Endothelial cell of umbilical vein (primary cell): ENCODE results near the gene OR2L8. TPM values are rescaled to one million over a fixed set of nuclear protein-coding genes. Genes with fewer than 3 reads are reported as not detected.

Experiments
- BruUV-seq: library from RNA; stranded (reverse); fragments of 400-500 nt; replicated peaks from 2 replicates; lab custom pipeline; 2021; lab: Mats Ljungman, UMichigan
- CTCF ChIA-PET: fragments of 300-600, 350-600 bp; sonication (Branson Sonifier 250); formaldehyde crosslinking; loops from one replicate; lab custom pipeline; 2021; ENCODE audit warnings: antibody characterized with exemption, inconsistent platforms; lab: Charles Lee
- POLR2A ChIA-PET: fragments of 300-600, 350-600 bp; sonication (Branson Sonifier 250); formaldehyde crosslinking; loops from one replicate; lab custom pipeline; 2021; ENCODE audit warnings: antibody characterized with exemption, inconsistent platforms; lab: Charles Lee
- DNase-seq: peaks from one replicate; pipeline ENCODE4 v3.0.0-alpha.2; 2011; ENCODE audit warnings: low read depth, low spot score
- FAIRE-seq: peaks from 2 replicates; lab custom pipeline; 2011; peaks lifted over from hg19 to GRCh38; lab: Jason Lieb, UNC
- H2AFZ ChIP-seq: 2 replicates; pipeline ENCODE4 v1.6.0; 2012; ENCODE audit warnings: low read depth, low read length, control low read depth, inconsistent platforms
- H3K27ac ChIP-seq: 2 replicates; pipeline ENCODE4 v1.5.1; 2011; ENCODE audit warnings: low read depth, mild to moderate bottlenecking, control low read depth, low read length, moderate library complexity; ENCODE audit not compliant: insufficient read depth
- H3K27me3 ChIP-seq, 2 experiments: 2 replicates each; pipeline versions ENCODE4 v1.6.0 to v1.6.1; 2011; ENCODE audit warnings: low read length in 2 of 2, mixed read lengths in 1 of 2; ENCODE audit not compliant: control insufficient read depth in 2 of 2, insufficient read depth in 2 of 2
- H3K36me3 ChIP-seq, 2 experiments: 2 replicates in 1 of 2; 3 replicates in 1 of 2; pipeline ENCODE4 v1.5.1; 2011; ENCODE audit warnings: low read length in 2 of 2, mild to moderate bottlenecking in 1 of 2, moderate library complexity in 1 of 2; ENCODE audit not compliant: control insufficient read depth in 2 of 2, insufficient read depth in 2 of 2; ENCODE audit errors: extremely low read depth in 1 of 2
- H3K4me1 ChIP-seq: 3 replicates; pipeline ENCODE4 v1.5.1; 2011; ENCODE audit warnings: mild to moderate bottlenecking, low read length; ENCODE audit not compliant: control insufficient read depth, insufficient read depth; ENCODE audit errors: extremely low read depth
- H3K4me2 ChIP-seq: 2 replicates; pipeline ENCODE4 v1.6.1; 2011; ENCODE audit warnings: low read length, control low read depth, mixed read lengths; ENCODE audit not compliant: insufficient read depth
- H3K4me3 ChIP-seq, 3 experiments: fragments of 200-600 bp in 1 of 3; sonication (generic), shearing (Covaris generic) in 1 of 3; replicated peaks in 1 of 3; 2 replicates each; pipeline ENCODE4 v1.5.1; 2011 to 2016; ENCODE audit warnings: control low read depth in 3 of 3, low read length in 3 of 3, mild to moderate bottlenecking in 2 of 3, inconsistent platforms in 1 of 3, low read depth in 1 of 3, moderate library complexity in 1 of 3; ENCODE audit not compliant: insufficient read depth in 1 of 3
- H3K79me2 ChIP-seq: 2 replicates; pipeline ENCODE4 v1.6.0; 2012; ENCODE audit warnings: low read length, inconsistent platforms; ENCODE audit not compliant: control insufficient read depth, insufficient read depth
- H3K9ac ChIP-seq: replicated peaks from 2 replicates; pipeline ENCODE3; 2011; ENCODE audit warnings: low read length, control low read depth; ENCODE audit not compliant: insufficient read depth; ENCODE audit errors: extremely low read depth
- H3K9me1 ChIP-seq: replicated peaks from 3 replicates; pipeline ENCODE4 v1.6.0; 2011; ENCODE audit warnings: mild to moderate bottlenecking, low read length; ENCODE audit not compliant: control insufficient read depth, insufficient read depth; ENCODE audit errors: extremely low read depth
- H3K9me3 ChIP-seq: replicated peaks from 2 replicates; pipeline ENCODE4 v1.5.1; 2012; ENCODE audit warnings: low read length, inconsistent platforms; ENCODE audit not compliant: control insufficient read depth, insufficient read depth
- H4K20me1 ChIP-seq: replicated peaks from 2 replicates; pipeline ENCODE3; 2011; ENCODE audit warnings: mild to moderate bottlenecking, low read length; ENCODE audit not compliant: control insufficient read depth, insufficient read depth; ENCODE audit errors: extremely low read depth
- CTCF ChIP-seq, 2 donors: IDR thresholded peaks; 1 replicate in 1 of 2; 2 replicates in 1 of 2; pipeline ENCODE4 v1.5.1; 2011; ENCODE audit warnings: low read length in 2 of 2, mild to moderate bottlenecking in 2 of 2, moderate library complexity in 2 of 2, control low read depth in 1 of 2, inconsistent platforms in 1 of 2, low read depth in 1 of 2; ENCODE audit not compliant: insufficient read depth in 1 of 2; ENCODE audit errors: extremely low read depth in 1 of 2
- EZH2 ChIP-seq: IDR thresholded peaks from 2 replicates; pipeline ENCODE4 v1.6.1; 2012; ENCODE audit warnings: borderline replicate concordance, low read depth, mild to moderate bottlenecking, moderate library complexity, low read length, inconsistent platforms; ENCODE audit not compliant: severe bottlenecking
- FOS ChIP-seq: IDR thresholded peaks from 2 replicates; pipeline ENCODE4 v1.6.1; 2011; ENCODE audit warnings: mild to moderate bottlenecking, low read length, moderate library complexity, borderline replicate concordance; ENCODE audit not compliant: insufficient read depth
- GATA2 ChIP-seq: IDR thresholded peaks from 2 replicates; pipeline ENCODE4 v1.7.0; 2011; ENCODE audit warnings: low read depth, mild to moderate bottlenecking, moderate library complexity, mixed read lengths, low read length; ENCODE audit not compliant: insufficient read length, insufficient read depth
- JUN ChIP-seq: IDR thresholded peaks from 2 replicates; pipeline ENCODE4 v1.6.1; 2011; ENCODE audit warnings: borderline replicate concordance, low read depth; ENCODE audit not compliant: insufficient read length, insufficient read depth
- MAX ChIP-seq: IDR thresholded peaks from 2 replicates; pipeline ENCODE4 v1.6.1; 2011; ENCODE audit not compliant: insufficient read depth, insufficient read length
- MYC ChIP-seq: IDR thresholded peaks from one replicate; pipeline ENCODE4 v1.6.1; 2011; ENCODE audit warnings: mild to moderate bottlenecking, low read depth, low read length
- POLR2A ChIP-seq: IDR thresholded peaks from 2 replicates; pipeline ENCODE4 v1.6.1; 2012; ENCODE audit warnings: low read depth, mild to moderate bottlenecking, control low read depth, low read length
- POLR2AphosphoS5 ChIP-seq: IDR thresholded peaks from 2 replicates; pipeline ENCODE4 v1.6.1; 2012; ENCODE audit warnings: low read depth, mild to moderate bottlenecking, control low read depth, low read length, moderate library complexity; ENCODE audit not compliant: insufficient read depth
- dilution Hi-C: fragments of 300-500 bp; cut with MboI; formaldehyde crosslinking; loops from one replicate; pipeline ENCODE4 v1.15.0; 2019; ENCODE audit warnings: low sequenced_read_pairs; ENCODE audit not compliant: extremely low pct_ligation_motif_present
- intact Hi-C: fragments of 100-400 bp; cut with micrococcal nuclease; formaldehyde crosslinking; loops from one replicate; pipeline ENCODE4 v1.10.0; 2022
- polyA plus RNA-seq, 4 experiments: library from polyadenylated mRNA; depleted of rRNA in 3 of 4; stranded (reverse) in 3 of 4; unstranded in 1 of 4; fragments of >200 nt; gene quantifications; 2 replicates each; pipeline versions ENCODE4 v1.2.1 to v1.2.3, GENCODE V29; 2011 to 2012; ENCODE audit warnings: missing spikeins in 1 of 4
- total RNA-seq: library from RNA; stranded (reverse); gene quantifications from 2 replicates; pipeline ENCODE4 v1.2.3, GENCODE V29; 2021

OR2L8 gene
- total and polyA plus RNA-seq, 2 donors (not counting 3 experiments of a cell fraction or from before 2014, with no cell fraction given): not detected

DNA sequence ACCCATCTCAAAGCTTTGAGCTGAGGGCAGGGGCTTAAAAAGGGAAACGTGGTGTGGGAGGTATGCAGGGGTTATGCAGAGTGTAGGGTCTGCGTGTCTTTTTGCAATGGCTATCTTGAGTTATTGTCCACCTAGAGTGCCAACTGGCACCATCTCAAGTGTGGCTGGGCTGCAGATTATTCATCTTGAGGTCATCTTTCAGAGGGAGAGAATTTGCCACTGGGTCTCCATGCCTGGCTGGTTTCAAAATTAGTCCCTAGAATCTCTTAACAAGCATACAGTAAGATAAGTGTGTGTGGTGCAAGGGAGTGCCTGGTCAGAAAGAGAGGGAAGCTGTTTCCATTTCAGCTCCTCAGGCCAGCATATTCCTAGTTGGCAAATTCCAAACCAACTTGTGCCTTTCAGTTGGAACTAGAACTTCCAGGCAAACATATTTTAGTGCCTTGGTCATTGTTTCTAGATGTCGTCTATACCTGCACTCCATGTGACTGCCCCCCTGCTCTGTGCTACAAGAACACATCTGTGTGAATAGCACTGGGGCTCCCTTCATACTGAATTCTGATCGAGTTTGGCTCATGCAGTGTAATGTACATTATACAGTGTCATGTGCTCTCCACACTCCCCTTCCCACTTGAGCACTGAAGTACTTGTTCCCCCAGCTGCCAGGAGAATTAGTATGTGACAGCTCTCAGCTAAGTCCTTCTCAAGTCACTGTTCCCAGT is 33.6 kb upstream of the OR2L8 start:
- no peak overlapping the region for H3K4me3 ChIP-seq
- BruUV-seq: no TSS peak
- TF ChIP-seq MYC (no peak), GATA2 (no peak), CTCF (IDR thresholded peaks at IDR 0.05; ENCODE audit: extremely low read depth in 1 of 2, insufficient read depth in 1 of 2, low read depth in 1 of 2, low read length in 2 of 2) (no peak), JUN (no peak), FOS (no peak), POLR2AphosphoS5 (no peak), EZH2 (no peak), POLR2A (no peak), MAX (no peak)

More for the DNA sequence above, 33.6 kb upstream of the OR2L8 start:
- intact Hi-C loops (no loop called here), dilution Hi-C loops (no loop called here)
- DNase-seq (no peak), FAIRE-seq (no peak)
- H3K9me1 ChIP-seq: no peaks in the 10 kb centered on the region
- H2AFZ ChIP-seq: no peak overlapping the region
- no peaks in the 10 kb centered on the region for H3K27me3 ChIP-seq
- no peak overlapping the region for H3K4me2 ChIP-seq
- H3K27ac ChIP-seq: no peak overlapping the region
- no peaks in the 10 kb centered on the region for H3K4me1 ChIP-seq
- no peaks in the 10 kb centered on the region for H4K20me1 ChIP-seq
- H3K36me3 ChIP-seq: no peaks in the 10 kb centered on the region
- peaks cover 7% of the 10 kb centered on the region for H3K9me3 ChIP-seq
- no peak overlapping the region for H3K9ac ChIP-seq
- CTCF ChIA-PET: no interaction called here
- POLR2A ChIA-PET: no interaction called here
- no peaks in the 10 kb centered on the region for H3K79me2 ChIP-seq
